Adrenal gland (tissue), 5 donors: Measurements from ENCODE around the gene HOXA6.

Source experiments
- CTCF ChIP-seq, 6 experiments: fragments of 450-650 bp in 4 of 6; fragments of 200-600 bp in 2 of 6; sonication (generic) in 1 of 6; IDR thresholded peaks; 1 replicate in 5 of 6; 2 replicates in 1 of 6; pipeline versions ENCODE4 v1.5.1 to v1.8.0; 2016 to 2021; ENCODE audit warnings: antibody characterized with exemption in 6 of 6, mild to moderate bottlenecking in 2 of 6, moderate library complexity in 1 of 6
- POLR2A ChIP-seq, 2 donors: fragments of 450-650 bp; IDR thresholded peaks; one replicate each; pipeline ENCODE4 v1.6.1; 2017; ENCODE audit warnings: antibody characterized with exemption in 2 of 2, mild to moderate bottlenecking in 2 of 2, moderate library complexity in 1 of 2
- donor health status: DM: no; HTN: no; CAD: no.

- TF ChIP-seq POLR2A (IDR thresholded peaks at IDR 0.05) (no peak), CTCF (IDR thresholded peaks at IDR 0.05) (no peak)
These were observed 29.6 kb downstream of the HOXA6 start for GRCh38 chr7:27117887-27118491.
